G401 (cell line): ENCODE data around the gene PPP1R9A. TPM values are rescaled to one million over a fixed set of nuclear protein-coding genes. Genes with fewer than 3 reads are reported as not detected.

Experiments
- DNase-seq: peaks from one replicate; pipeline ENCODE4 v3.0.0-alpha.2; 2015; ENCODE audit warnings: low spot score
- in situ Hi-C: cut with HindIII; loops from 2 replicates; pipeline ENCODE4 v1.10.0; 2016; ENCODE audit warnings: low sequenced_read_pairs, mixed read lengths
- total RNA-seq: library from RNA; depleted of rRNA; stranded (reverse); fragments of >200 nt; shearing (Covaris generic); gene quantifications from 2 replicates; pipeline ENCODE4 v1.2.3, GENCODE V29; 2014

The PPP1R9A gene
- total RNA-seq, 1 experiment from 2014 or later: 8.2 TPM

DNA sequence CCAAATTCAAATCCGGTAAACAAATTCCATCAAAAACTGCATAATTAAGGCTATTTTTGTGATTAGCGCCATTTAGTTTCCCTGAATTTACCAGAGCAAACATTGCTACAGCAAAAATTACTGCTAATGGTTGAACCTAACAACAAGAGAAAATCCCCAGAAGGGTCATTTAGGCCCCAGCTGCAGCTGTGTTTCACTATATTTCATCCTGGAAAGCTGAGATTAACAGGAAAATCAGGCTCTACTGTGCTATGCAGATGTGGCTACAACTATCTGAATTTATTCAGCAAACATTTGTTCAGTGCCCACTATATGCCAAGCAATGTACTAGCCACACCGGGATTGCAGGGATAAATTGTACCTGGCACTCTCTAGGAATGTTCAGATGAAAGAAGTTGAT lies 312.9 kb downstream of the PPP1R9A start:
- no peak for DNase-seq
- in situ Hi-C loops: no loop called here

DNA sequence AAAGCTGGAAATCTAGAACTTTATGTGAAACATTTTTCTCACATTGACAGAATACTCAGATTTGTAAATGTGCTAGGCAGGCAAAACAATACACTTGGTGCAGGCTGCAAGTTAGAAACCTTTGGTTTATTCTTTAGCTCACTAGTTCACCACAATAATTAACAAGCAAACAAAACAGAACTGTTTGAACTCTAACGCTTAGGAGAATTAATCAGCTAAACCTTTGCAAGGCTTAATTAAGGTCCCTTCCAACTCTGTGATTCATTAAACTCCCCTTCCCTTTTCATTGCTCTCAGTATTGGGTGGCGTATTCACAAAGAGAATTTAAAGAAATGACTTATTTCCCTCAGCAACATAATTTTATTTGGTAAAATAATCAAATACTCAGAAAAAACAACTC lies 317.9 kb downstream of the PPP1R9A start:
- DNase-seq: no peak
- in situ Hi-C loops: no loop called here

DNA sequence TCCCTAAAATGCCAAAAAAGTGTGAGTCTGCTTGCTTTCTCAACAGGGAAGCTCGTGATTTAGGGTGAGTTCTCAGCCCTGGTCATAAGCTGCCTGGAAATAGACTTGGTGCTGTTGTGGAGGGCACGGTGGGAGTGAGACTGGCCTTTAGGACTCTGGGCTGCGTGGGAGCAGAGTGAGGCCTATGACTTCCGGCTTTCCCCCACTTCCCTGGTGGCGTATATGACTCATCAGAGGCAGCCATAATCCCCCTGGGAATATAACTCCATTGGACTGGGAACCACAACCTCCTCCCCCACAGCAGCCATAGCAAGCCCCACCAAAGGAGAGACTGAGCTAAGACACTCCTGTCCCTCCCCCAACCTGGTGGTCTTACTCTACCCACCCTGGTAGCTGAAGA lies 321.9 kb downstream of the PPP1R9A start:
- no peak for DNase-seq
- in situ Hi-C loops: no loop called here

DNA sequence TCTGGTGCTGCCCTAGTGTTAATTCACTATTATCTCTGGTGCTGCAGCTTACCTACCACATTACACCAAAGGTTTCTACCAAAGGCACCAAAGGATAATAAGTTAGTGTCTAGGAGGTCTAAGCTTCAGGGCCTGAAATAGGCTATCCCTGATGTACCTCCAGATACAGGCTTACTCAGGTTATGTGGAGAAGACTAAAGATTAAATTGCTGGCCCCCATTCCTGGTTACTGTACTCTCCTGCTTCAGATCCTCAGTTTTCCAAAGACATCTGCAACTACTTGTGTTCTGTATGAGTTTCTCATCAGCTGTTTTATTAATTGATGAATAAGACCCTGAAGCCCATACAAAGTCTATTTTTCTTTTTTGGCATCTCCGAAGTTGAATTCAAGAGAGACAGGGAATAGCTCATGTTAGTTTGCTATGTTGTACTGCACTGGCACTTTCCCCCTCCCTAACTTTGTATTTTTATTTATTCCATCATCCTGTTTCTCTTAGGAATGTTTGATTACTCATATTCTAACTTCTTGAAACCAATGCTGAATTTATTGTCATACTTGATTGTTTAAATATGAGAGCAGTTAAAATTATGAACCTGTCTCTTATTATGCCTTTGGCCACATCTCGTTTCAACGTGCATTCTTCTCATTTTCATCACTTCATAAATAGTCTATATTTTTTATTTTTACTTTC lies 331.0 kb downstream of the PPP1R9A start:
- no peak for DNase-seq
- in situ Hi-C loops: no loop called here

DNA sequence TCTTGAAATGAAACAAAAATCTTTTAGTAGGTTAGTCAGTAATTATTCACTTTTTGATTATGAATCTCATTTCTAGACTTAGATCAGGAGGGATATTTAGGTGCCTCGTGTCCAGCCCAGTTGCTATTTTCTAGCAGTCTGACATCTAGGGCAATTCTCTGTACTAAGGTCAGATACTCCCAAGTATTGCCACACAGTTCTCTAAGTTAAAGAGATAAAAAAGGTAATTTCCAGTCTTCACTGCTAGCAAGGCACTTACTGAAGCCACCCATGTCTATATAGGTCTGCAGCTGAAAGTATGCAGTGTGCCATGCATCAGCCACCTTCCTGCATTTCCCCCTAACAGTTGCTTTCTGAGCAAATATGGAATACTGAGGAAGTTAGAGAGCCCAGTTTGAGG lies 333.5 kb downstream of the PPP1R9A start:
- DNase-seq: no peak
- in situ Hi-C loops: no loop called here

DNA sequence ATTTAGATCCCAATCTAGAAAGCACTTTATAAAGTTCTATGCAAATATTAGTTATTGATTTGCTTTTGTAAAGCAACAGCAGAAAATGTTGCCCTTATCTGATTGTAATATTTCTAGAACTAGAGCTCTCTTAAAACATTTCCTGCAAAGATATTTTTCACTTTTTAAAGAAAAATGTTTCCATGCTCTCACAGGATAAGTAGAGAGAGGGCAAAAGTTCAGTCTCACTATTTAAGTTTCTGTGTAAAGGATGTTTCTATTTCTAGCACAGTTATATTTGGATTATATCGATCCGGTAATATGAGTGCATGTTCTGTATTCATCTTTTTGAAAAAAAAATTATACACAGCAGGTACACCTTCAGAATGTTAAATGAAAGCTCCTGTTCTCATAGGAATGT lies 334.9 kb downstream of the PPP1R9A start:
- no peak for DNase-seq
- in situ Hi-C loops: no loop called here

DNA sequence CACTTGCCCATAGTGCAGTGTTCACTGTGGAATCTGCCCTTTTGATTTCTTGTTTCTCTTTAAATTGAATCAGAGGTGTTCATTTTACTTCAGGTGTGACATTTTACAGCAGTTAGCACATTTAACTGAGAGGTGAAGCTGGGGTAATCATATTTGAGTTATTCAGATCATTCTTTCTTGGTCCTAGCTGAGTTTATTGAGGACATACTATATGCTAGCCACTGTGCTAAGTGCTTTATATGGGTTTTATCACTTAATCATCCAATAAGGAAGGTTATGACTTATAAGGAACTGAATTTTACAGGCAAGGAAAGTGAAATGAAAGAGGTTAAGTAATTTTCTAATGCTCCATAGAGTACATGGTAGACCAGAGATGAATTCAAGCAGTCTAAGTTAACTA lies 337.2 kb downstream of the PPP1R9A start:
- in situ Hi-C loops: no loop called here
- DNase-seq: no peak

DNA sequence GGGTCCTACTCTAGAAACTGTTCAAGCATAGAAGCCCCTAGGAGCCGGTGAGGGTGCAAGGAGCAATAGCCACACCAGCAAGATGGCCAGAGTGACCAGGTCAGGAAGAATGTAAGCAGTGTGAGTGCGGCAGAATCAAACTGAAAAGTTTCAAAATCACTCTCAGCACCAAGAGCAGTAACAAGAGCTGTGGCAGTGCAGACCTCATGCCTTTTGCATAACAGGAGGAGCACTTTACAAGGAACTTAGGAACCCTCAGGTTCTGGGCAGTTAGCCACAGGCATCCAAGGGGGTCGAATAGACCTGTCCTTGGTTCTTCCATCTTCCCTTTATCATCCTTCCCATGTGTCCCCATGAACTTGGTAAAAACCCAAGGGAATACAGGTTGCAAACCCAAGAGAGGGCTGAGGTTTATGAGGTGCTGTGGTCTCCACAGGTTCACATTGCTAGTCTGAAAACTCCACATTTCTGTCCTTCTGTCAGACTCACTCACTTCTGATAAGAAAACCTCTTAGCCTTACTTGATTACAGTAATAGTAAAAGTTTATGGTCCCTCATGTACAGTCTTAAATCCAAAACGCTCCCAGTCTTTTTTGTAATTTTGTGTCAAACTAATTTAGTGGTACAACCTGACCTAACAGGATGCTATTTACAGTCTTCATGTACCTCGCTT lies 338.6 kb downstream of the PPP1R9A start:
- peak; percentile 3 for DNase-seq
- in situ Hi-C loops: no loop called here

DNA sequence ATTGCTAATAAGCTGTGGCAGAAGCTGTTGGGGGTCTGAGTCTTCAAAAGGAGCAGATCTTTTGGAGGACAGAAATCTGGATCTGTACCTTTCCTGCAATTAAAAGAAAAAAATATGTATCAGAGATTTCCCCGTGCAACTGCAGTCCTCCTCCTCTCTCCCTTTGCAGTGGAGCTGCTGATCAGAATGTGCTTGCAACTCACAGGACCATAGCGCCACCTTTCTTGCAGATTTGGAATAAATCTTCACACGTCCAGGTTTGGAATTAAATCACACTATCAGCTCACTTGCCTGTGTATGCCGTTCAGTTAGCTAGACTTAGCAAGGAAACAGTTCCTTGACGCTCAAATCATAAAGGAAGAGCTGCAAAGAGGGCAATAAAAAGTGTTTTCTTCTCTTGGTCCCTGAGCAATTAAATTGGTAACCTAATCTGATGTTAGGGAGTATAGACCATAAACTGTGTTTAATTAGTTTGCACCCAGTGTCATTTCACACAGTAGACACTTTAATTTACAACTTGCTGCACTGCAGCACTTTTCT lies 339.5 kb downstream of the PPP1R9A start:
- DNase-seq: peak; percentile 83
- in situ Hi-C loops: no loop called here

DNA sequence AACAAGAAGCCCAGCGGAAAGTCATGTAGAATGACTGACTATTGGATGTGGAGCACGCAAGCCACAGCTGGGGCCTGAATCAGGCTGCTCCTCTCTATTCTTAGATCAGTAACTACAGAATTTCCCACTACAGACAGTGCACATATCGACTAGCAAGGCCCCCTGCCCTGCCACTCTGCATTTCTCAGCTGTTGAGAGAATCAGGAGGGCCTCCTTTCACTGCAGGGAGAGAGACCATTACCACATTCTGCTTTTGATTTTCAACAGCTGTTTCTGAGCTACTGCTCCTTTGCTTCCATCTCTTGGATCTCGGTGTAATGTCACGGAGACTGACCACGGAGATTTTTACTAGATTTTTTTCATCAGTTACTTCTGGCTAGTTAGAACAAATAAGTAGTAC lies 343.2 kb downstream of the PPP1R9A start:
- in situ Hi-C loops: no loop called here
- DNase-seq: no peak

DNA sequence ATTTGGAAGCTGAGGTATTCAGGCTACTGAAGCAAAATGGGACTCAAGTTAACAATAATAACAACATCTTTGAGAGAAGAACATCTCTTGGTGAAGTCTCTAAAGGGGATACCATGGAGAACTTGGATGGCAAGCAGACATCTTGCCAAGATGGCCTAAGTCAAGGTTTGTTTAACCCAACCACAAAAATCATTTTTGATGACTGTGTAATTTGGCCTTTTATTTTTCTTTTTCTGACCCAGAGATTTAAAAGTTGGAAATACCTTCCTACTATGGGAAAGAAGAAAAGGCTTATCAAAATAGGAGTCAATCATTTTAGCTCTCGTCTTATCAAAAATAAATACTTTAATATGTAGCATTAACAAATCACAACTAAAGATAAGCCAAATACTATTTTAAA lies 344.6 kb downstream of the PPP1R9A start:
- DNase-seq: no peak
- in situ Hi-C loops: no loop called here

DNA sequence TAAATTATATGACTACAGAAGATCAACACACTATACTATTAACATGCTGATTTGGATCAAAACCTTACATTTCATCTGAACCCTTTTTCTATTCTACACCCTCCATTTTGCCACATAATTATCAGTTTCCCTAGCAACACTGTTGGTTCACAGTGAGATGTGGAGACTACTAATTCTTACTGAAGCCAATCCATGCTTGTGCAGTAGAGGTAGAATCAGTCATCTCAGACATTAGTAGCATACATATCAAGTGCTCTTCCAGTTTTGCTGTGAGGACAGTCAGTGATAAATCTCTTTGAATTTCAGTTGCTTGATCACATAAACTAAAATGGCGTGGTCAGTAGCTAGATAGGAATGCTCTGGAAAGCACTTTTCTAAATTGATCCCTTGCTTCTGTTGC lies 346.6 kb downstream of the PPP1R9A start:
- DNase-seq: no peak
- in situ Hi-C loops: no loop called here

DNA sequence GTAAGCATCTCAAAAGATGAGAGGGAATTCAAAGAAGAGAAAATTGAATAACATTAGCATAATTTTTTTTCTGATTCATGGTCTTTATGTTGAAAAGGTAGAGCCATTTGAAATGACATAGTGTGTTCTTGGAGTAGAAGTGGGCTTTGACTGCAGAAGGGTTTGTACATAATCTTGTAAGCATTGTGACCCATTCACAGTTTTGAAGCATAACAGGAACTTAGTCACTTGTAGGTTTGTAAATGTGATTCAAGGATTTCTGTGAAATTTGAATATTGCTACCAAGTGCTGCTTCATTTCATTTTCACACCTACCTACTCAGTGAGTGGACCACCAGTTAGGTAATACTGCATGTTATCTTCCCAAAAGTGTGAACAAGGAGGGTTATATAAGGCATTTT lies 348.3 kb downstream of the PPP1R9A start:
- in situ Hi-C loops: no loop called here
- DNase-seq: no peak

DNA sequence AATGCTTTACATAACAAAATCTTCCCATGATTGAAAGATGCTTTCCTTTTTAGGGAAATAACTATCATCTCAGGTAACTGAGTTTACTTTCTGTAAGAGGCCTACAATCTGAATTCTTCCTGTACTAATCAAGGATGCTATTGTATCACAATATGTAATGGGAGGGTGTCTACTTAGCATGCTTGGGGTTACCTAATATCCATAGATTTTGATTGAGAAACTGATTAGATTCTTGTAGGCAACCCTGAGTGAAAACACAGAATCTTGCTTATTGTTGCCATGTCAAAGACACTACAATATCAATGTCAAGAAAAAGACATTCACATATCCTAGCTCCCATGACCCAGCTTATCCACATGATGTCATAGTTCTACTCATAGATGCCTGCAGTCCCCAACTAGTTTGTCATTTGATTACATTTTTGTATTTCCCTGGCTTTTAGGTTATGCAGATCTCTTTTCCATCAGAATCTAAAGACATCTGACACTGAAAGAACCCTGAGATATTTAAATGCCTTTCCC lies 354.6 kb downstream of the PPP1R9A start:
- no peak for DNase-seq
- in situ Hi-C loops: no loop called here

DNA sequence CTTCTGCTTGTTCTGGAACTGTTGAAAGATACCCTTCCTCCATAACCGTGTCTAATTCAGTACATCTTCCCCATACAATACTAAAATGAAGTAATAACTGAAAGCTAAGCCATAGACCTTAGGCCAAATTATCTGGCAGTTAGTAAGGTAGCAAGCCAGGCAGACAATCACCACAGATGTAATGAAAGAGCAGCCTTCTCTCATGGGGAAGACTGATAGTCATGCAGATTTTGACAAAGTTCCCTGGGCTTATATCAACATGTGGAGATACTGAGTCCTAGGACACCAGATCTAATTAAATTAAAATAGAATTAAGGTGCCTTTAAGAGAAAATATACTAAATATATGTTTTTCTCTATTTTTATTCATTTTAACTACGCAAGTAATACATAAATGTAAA lies 355.5 kb downstream of the PPP1R9A start:
- in situ Hi-C loops: no loop called here

DNA sequence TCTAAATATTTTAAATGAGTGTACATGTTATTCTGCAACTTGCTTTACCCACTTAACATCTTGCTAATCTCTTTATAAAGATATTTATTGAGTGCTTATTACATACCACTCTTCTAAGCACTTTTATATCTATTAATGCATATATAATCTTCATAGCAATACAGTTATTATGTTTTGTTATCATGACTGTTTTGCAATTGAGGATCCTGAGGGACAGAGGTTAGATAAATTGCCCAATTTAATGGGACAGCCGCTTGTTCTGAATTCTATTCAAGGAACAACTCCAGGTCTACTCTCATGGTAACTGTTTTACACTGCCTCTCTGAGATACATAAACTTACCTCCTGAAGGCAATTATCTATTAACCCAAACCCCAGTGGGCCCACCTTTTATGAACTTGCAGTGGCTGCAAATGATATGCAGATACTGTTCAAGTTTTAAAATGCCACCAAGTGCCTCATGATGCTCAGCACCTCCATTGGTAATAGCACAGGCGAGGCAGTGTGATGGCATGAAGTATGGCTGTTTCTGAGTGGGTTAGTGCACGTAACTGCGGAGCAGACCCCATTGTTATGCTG lies 356.5 kb downstream of the PPP1R9A start:
- in situ Hi-C loops: no loop called here
- DNase-seq: no peak

More for the DNA sequence above, 355.5 kb downstream of the PPP1R9A start:
- no peak for DNase-seq

DNA sequence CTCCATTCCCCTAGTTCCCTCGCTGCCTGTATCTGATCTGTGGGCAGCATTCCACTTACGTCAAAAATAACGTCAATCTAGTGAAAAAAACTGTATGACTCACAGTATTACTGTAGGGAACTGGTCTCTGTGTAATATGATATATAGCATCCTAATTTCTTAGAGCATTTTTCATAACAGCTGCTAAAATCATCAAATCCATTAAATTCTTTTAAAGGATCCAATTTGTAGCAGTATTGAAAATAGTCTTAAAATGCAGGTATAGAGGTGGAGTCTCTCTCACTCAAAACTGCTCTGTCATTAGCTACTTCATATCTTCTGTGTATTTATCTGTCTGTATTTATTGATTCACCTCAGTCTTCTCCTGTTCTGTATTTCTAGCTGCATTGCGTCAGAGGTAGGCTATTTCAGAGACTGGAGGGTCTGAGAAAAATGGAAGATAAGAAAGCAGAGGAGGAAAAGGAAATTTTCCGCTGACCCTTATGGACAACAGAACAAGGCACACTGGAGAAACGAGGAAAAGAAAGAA lies 357.0 kb downstream of the PPP1R9A start:
- no peak for DNase-seq
- in situ Hi-C loops: no loop called here

DNA sequence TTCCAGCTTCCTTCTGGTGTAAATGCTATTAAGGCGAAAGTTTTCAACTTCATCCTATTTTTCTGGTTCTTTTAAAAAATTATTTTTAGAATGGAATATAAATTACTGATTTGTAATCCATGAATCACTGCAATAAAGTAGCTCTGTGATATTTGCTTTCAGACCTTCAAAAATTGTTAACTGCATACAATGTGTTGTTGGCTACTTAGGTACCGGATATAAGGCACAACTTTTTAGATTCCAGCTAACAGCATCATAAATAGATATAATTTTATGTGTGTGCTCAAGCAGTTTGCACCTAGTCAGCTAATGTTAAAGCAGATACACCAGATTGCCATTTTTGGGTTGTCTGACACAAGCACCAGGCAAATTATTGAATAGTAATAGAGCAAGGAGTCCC lies 358.2 kb downstream of the PPP1R9A start:
- DNase-seq: no peak
- in situ Hi-C loops: no loop called here

DNA sequence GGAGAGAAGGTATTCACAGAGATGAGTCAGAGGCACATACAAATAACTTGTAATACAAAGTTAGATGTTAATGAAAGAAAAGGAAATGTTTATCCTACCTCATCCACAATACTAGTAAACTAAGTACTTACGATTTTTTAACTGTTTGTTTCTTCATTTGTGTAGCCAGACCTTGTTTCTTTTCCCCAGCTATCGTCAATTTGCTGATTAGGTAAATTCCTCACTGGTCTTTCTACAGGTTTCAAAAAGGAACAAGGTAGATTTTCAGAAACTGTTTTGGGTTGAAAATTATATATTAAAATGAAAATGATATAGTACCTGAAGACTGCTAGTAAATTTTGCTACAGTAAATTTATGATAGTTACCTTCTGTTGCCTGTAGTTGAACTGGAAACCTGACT lies 360.4 kb downstream of the PPP1R9A start:
- in situ Hi-C loops: no loop called here
- DNase-seq: no peak

DNA sequence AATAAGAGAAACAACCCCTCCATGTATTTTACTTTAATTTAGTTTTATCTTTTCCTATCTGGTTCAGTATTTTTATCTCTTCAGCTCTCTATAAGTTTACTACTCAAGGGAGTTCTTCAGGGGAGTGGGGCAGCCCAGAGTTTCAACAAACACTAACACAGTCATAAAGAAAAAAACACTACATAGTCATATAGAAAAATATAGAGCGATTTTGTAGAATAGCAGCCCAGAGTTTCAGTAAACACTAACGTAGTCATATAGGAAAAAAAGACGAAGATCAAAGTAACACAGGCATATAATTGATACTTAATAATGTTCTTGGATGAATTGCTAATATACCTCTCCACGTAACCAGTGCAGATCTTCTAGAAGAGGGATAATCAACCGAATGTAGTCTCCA lies 362.2 kb downstream of the PPP1R9A start:
- in situ Hi-C loops: no loop called here
- no peak for DNase-seq
